Activated CD8-positive, alpha-beta memory T cell treated with anti-CD3 and anti-CD28 coated beads for 1 hour (primary cell): ENCODE measurements around the gene ZNF219.

Source experiments
- DNase-seq, 2 donors: peaks; one replicate each; pipeline ENCODE4 v3.0.0-alpha.2; 2020; ENCODE audit warnings: low read depth in 1 of 2; ENCODE audit errors: extremely low read depth in 1 of 2

Gene ZNF219

GRCh38 chr14:21070083-21070609, 28.3 kb downstream of the ZNF219 start, which contains the start of gene ARHGEF40:
ARHGEF40 (plus strand) TSS chr14:21070304; CDS start chr14:21070397, 93 bp downstream.
- DNase-seq = no peak

GRCh38 chr14:21069388-21070082, 28.9 kb downstream of the ZNF219 start:
- DNase-seq = no peak

- DNase-seq = no peak
These were observed 29.7 kb downstream of the ZNF219 start for GRCh38 chr14:21068521-21069387.

- no peak for DNase-seq
These were observed 31.5 kb downstream of the ZNF219 start for GRCh38 chr14:21066882-21067502.

- DNase-seq = no peak
These were observed 35.0 kb downstream of the ZNF219 start for GRCh38 chr14:21063479-21063878.

GRCh38 chr14:21061347-21061668, 37.1 kb downstream of the ZNF219 start:
- no peak for DNase-seq

GRCh38 chr14:21060614-21061346, 37.7 kb downstream of the ZNF219 start:
- no peak for DNase-seq

- no peak for DNase-seq
These were observed 38.4 kb downstream of the ZNF219 start for GRCh38 chr14:21059842-21060613.

- no peak for DNase-seq
These were observed 39.6 kb downstream of the ZNF219 start for GRCh38 chr14:21058903-21059302.

- no peak for DNase-seq
These were observed 40.4 kb downstream of the ZNF219 start, which contains the start of gene RNASE8 for GRCh38 chr14:21057803-21058675. RNASE8 (plus strand) TSS chr14:21057822; CDS start chr14:21057893, 71 bp downstream.

GRCh38 chr14:21056520-21057163, 41.8 kb downstream of the ZNF219 start:
- no peak for DNase-seq

- DNase-seq = no peak
These were observed 42.9 kb downstream of the ZNF219 start for GRCh38 chr14:21055432-21056117.

- no peak for DNase-seq
These were observed 43.7 kb downstream of the ZNF219 start for GRCh38 chr14:21054768-21055145.

- DNase-seq = no peak
These were observed 44.2 kb downstream of the ZNF219 start for GRCh38 chr14:21054123-21054767.

- DNase-seq = no peak
These were observed 45.0 kb downstream of the ZNF219 start for GRCh38 chr14:21053184-21054122.

- no peak for DNase-seq
These were observed 47.9 kb downstream of the ZNF219 start for GRCh38 chr14:21050597-21050996.
